Colon (tissue), 2 donors: ENCODE data around the gene RGS3.

Experiments used
- FAIRE-seq: peaks from 2 replicates; lab custom pipeline; 2012; peaks lifted over from hg19 to GRCh38; lab: Jason Lieb, UNC
- donor health status: control.
- donor health status: control.

RGS3 gene

GRCh38 chr9:113530022-113530635, 66.6 kb downstream of the RGS3 start:
- no peak for FAIRE-seq

- no peak for FAIRE-seq
Measured at GRCh38 chr9:113530942-113531341, 67.4 kb downstream of the RGS3 start.

- no peak for FAIRE-seq
Measured at GRCh38 chr9:113531919-113532808, 68.6 kb downstream of the RGS3 start.

- no peak for FAIRE-seq
Measured at GRCh38 chr9:113532809-113533190, 69.3 kb downstream of the RGS3 start.

GRCh38 chr9:113533335-113534225, 70.1 kb downstream of the RGS3 start:
- FAIRE-seq = no peak

- no peak for FAIRE-seq
Measured at GRCh38 chr9:113535756-113536155, 72.2 kb downstream of the RGS3 start.

GRCh38 chr9:113536166-113536482, 72.6 kb downstream of the RGS3 start:
- no peak for FAIRE-seq

- no peak for FAIRE-seq
Measured at GRCh38 chr9:113536483-113537228, 73.1 kb downstream of the RGS3 start.

GRCh38 chr9:113537229-113537810, 73.8 kb downstream of the RGS3 start:
- no peak for FAIRE-seq

- no peak for FAIRE-seq
Measured at GRCh38 chr9:113538131-113538530, 74.6 kb downstream of the RGS3 start.

GRCh38 chr9:113538701-113539430, 75.3 kb downstream of the RGS3 start:
- FAIRE-seq = no peak

GRCh38 chr9:113540466-113540865, 76.9 kb downstream of the RGS3 start:
- FAIRE-seq = no peak

GRCh38 chr9:113541019-113541900, 77.7 kb downstream of the RGS3 start:
- FAIRE-seq = no peak

- FAIRE-seq = no peak
Measured at GRCh38 chr9:113542006-113542405, 78.5 kb downstream of the RGS3 start.

GRCh38 chr9:113542741-113543140, 79.2 kb downstream of the RGS3 start:
- FAIRE-seq = no peak

GRCh38 chr9:113543296-113543981, 79.9 kb downstream of the RGS3 start:
- no peak for FAIRE-seq

- FAIRE-seq = no peak
Measured at GRCh38 chr9:113543982-113544303, 80.4 kb downstream of the RGS3 start.

- FAIRE-seq = no peak
Measured at GRCh38 chr9:113545068-113545467, 81.5 kb downstream of the RGS3 start.

- FAIRE-seq = no peak
Measured at GRCh38 chr9:113546566-113546965, 83.0 kb downstream of the RGS3 start.

GRCh38 chr9:113547501-113547900, 84.0 kb downstream of the RGS3 start:
- no peak for FAIRE-seq
